Adrenal gland (tissue), 12 donors: ENCODE data around the gene ETNPPL. TPM values are rescaled to one million over a fixed set of nuclear protein-coding genes. Genes with fewer than 3 reads are reported as not detected.

Source experiments
- DNase-seq, 7 donors: peaks; one replicate each; pipeline ENCODE4 v3.0.0-alpha.2; 2019 to 2020
- H3K27ac ChIP-seq, 5 donors: fragments of 200-600 bp; sonication (generic) in 4 of 5; 1 replicate in 3 of 5; 2 replicates in 2 of 5; pipeline versions ENCODE4 v1.5.1 to v1.8.0; 2016 to 2020; ENCODE audit warnings: mild to moderate bottlenecking in 1 of 5
- H3K27me3 ChIP-seq: fragments of 200-600 bp; 2 replicates; pipeline ENCODE4 v1.8.0; 2021
- H3K36me3 ChIP-seq, 2 donors: fragments of 200-600 bp; replicated peaks in 1 of 2; 1 replicate in 1 of 2; 2 replicates in 1 of 2; pipeline versions ENCODE4 v1.5.1 to v1.8.0; 2018 to 2022
- H3K4me1 ChIP-seq, 2 donors: fragments of 200-600 bp; replicated peaks in 1 of 2; 1 replicate in 1 of 2; 2 replicates in 1 of 2; pipeline versions ENCODE4 v1.5.1 to v1.8.0; 2018 to 2021
- H3K4me3 ChIP-seq, 4 donors: fragments of 200-600 bp; sonication (generic) in 3 of 4; one replicate each; pipeline ENCODE4 v1.5.1; 2016 to 2018
- H3K9me3 ChIP-seq, 3 donors: fragments of 200-600 bp; sonication (generic) in 1 of 3; replicated peaks in 1 of 3; 1 replicate in 2 of 3; 2 replicates in 1 of 3; pipeline versions ENCODE4 v1.5.1 to v1.8.0; 2016 to 2021
- CTCF ChIP-seq, 6 experiments: fragments of 450-650 bp in 4 of 6; fragments of 200-600 bp in 2 of 6; sonication (generic) in 1 of 6; IDR thresholded peaks; 1 replicate in 5 of 6; 2 replicates in 1 of 6; pipeline versions ENCODE4 v1.5.1 to v1.8.0; 2016 to 2021; ENCODE audit warnings: antibody characterized with exemption in 6 of 6, mild to moderate bottlenecking in 2 of 6, moderate library complexity in 1 of 6
- POLR2A ChIP-seq, 2 donors: fragments of 450-650 bp; IDR thresholded peaks; one replicate each; pipeline ENCODE4 v1.6.1; 2017; ENCODE audit warnings: antibody characterized with exemption in 2 of 2, mild to moderate bottlenecking in 2 of 2, moderate library complexity in 1 of 2
- WGBS, 4 donors: extraction: QIAGEN DNeasy Blood & Tissue Kit in 2 of 4; methylation state at CpG; one replicate each; pipeline versions ENCODE4 v1.1.5 to v1.1.7; 2013 to 2017; 5-methylcytosine and 5-hydroxymethylcytosine counted together
- intact Hi-C, 2 donors: fragments of 100-400 bp; cut with DNase I; formaldehyde crosslinking; loops; one replicate each; pipeline versions ENCODE4 v1.14.1 to v1.15.0; 2022 to 2023
- polyA plus RNA-seq, 3 donors: library from polyadenylated mRNA; stranded (reverse); fragments of 200-250 nt in 2 of 3; fragments of 350-450 nt in 1 of 3; fragmentation: Illumina TruSeq in 1 of 3; extraction: RNeasy Lipid Tissue Mini Kit (QIAGEN cat#74804) in 1 of 3; gene quantifications; one replicate each; pipeline ENCODE4 v1.2.3, GENCODE V29; 2013 to 2014
- total RNA-seq, 9 donors: library from RNA; depleted of rRNA in 4 of 9; stranded (reverse); fragments of >200 nt in 4 of 9; fragments of 120-200 nt in 1 of 9; fragmentation: NEBNext Ultra II Directional in 1 of 9; extraction: Animal tissue kit (Norgen Biotek cat#: 25700) in 1 of 9; gene quantifications; one replicate each; pipeline versions ENCODE4 v1.1.0 to v1.2.4, GENCODE V29; 2013 to 2023
- donor health status: healthy with polysubstance abuse.
- donor health status: Bipolar disorder and iron deficiency.
- donor health status: DM: yes; HTN: yes; CAD: no.
- donor health status: DM: no; HTN: no; CAD: no.
- donor health status: DM: no; HTN: no; CAD: no.
- donor health status: DM: yes; HTN: yes; CAD: no.

Gene ETNPPL
- total and polyA plus RNA-seq, 12 donors: 0.56 to 41.8 (median 2.6) TPM

DNA sequence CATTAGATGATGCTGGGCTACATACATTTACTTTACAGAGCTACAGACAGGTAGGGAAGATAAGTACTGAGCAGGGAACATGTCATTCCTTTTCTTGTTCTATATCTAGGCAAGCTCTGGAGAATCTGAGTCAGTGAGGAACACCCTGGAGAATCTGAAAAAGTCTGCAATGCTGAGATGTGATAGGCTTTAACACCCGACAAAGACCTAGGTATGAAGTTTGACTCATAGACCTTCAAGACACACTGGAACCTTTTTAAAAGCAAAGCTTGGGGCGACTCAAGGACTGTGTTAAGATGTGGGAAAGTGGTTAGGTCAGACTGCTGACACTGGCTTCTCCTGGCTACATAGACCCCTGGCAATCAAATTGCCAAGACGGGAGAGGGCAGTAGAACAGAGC is 69.6 kb downstream of the ETNPPL start:
- Histone ChIP-seq H3K9me3 (no peaks in the 10 kb centered on the region), H3K4me3 (no peak overlapping the region), H3K4me1 (no peaks in the 10 kb centered on the region), H3K36me3 (no peaks in the 10 kb centered on the region), H3K27me3 (no peaks in the 10 kb centered on the region), H3K27ac (no peak overlapping the region)
- no peak for TF ChIP-seq POLR2A (IDR thresholded peaks at IDR 0.05)
- no peak for TF ChIP-seq CTCF (IDR thresholded peaks at IDR 0.05)
- WGBS, 4 donors: 75 to 85% (median 82%) methylated on average over 3 of the region's 3 CpGs
- intact Hi-C loops: no loop called here
- DNase-seq: no peak

Other genes starting within 250 kb of the ETNPPL start
- 1,000 to 10,000 TPM in 3 of 9 donors, 100 to 1,000 TPM in 6; 516 to 1,554 (median 963) TPM for gene RPL34, start 142.5 kb downstream of the ETNPPL start, total RNA-seq
- 1,000 to 10,000 TPM in 2 of 3 donors, 100 to 1,000 TPM in 1; 902 to 4,489 (median 3,388) TPM for gene RPL34, start 142.5 kb downstream of the ETNPPL start, polyA plus RNA-seq
- gene OSTC, start 112.5 kb downstream of the ETNPPL start, total RNA-seq: 100 to 1,000 TPM in 2 of 9 donors, 10 to 100 TPM in 7; 58.8 to 297 (median 76.2) TPM
- gene OSTC, start 112.5 kb downstream of the ETNPPL start, polyA plus RNA-seq: 100 to 1,000 TPM in 1 of 3 donors, 10 to 100 TPM in 2; 50.4 to 216 (median 60.2) TPM